ENCODE results near the gene SRGAP1. TPM values are rescaled to one million over a fixed set of nuclear protein-coding genes. Genes with fewer than 3 reads are reported as not detected.

The SRGAP1 gene
- total and polyA plus RNA-seq, 2 of the 4 experiments (the other 2 are of a cell fraction): 10.0 to 10.2 TPM

GRCh38 chr12:64083285-64084210, 239.0 kb downstream of the SRGAP1 start:
- Histone ChIP-seq H2BK5ac (ENCODE audit: low read depth, low read length, poor library complexity, severe bottlenecking) (peak overlapping the region; percentile 76), H4K91ac (ENCODE audit: insufficient read depth, low read depth, low read length) (no peak overlapping the region), H2BK20ac (ENCODE audit: low read depth, low read length) (peak overlapping the region; percentile 34; the same call in 1 of the 2 replicates), H4K5ac (ENCODE audit: low read depth, low read length) (no peak overlapping the region), H2BK120ac (ENCODE audit: low read depth, low read length) (peak overlapping the region; percentile 69; the same call in 1 of the 2 replicates), H3K4me3 (ENCODE audit: insufficient read depth, low read depth, low read length) (no peak overlapping the region), H3K14ac (replicated peaks; ENCODE audit: low read depth, low read length) (no peak overlapping the region), H3K56ac (ENCODE audit: extremely low read depth, insufficient read depth, low read length) (peak overlapping the region; percentile 24; the same call in 1 of the 2 replicates), H3K79me1 (ENCODE audit: low read depth in 1 of 2, low read length in 2 of 2) (peaks cover 7 to 50% of the 10 kb centered on the region in 2 experiments), H3K27ac (ENCODE audit: insufficient read depth, low read length) (peak overlapping the region; percentile 26; the same call in 1 of the 2 replicates), H3K36me3 (ENCODE audit: control insufficient read depth, insufficient read depth, low read length) (peaks cover 19% of the 10 kb centered on the region), H2AFZ (replicated peaks; ENCODE audit: low read length, poor library complexity) (no peak overlapping the region), H4K8ac (ENCODE audit: low read depth in 2 of 2, low read length in 2 of 2) (peak overlapping the region; percentile 32 to 72; a peak in 2 of 4 replicates), H3K4me1 (ENCODE audit: control insufficient read depth, insufficient read depth, low read length) (peaks cover 21% of the 10 kb centered on the region), H3K23ac (ENCODE audit: low read depth, low read length) (no peak overlapping the region; the same call in 1 of the 2 replicates), H3K9me1 (ENCODE audit: insufficient read depth, low read length) (peaks cover 11% of the 10 kb centered on the region), H3K4me2 (ENCODE audit: low read depth, low read length) (peak overlapping the region; percentile 65; the same call in 1 of the 2 replicates), H2AK5ac (ENCODE audit: low read depth, low read length) (no peak overlapping the region), H2BK15ac (ENCODE audit: low read depth, low read length) (0 out of 3 replicates have a peak overlapping the region, but pooled peaks have one; percentile 61), H4K20me1 (ENCODE audit: insufficient read depth, low read length) (no peaks in the 10 kb centered on the region), H3K9ac (ENCODE audit: low read depth, low read length) (no peak overlapping the region), H3K27me3 (ENCODE audit: control insufficient read depth, insufficient read depth, low read length) (no peaks in the 10 kb centered on the region), H3K18ac (ENCODE audit: low read depth, low read length) (peak overlapping the region; percentile 25; the same call in 1 of the 2 replicates), H2AK9ac (replicated peaks; ENCODE audit: low read depth, low read length, poor library complexity) (no peak overlapping the region), H3K4ac (ENCODE audit: low read depth, low read length) (peak overlapping the region; percentile 82), H3K9me3 (ENCODE audit: control insufficient read depth, insufficient read depth, low read length) (no peaks in the 10 kb centered on the region)
- ChIA-PET CTCF (interaction anchor here (0.9 kb wide), 2 partner anchors 98 to 257 kb away, joined by 3 read pairs; no protein-coding TSS in a partner anchor), POLR2A (ENCODE audit: unreplicated experiment) (no interaction called here)
- intact Hi-C loops (cut with micrococcal nuclease) (loop anchor here (5.0 kb wide), 2 partner anchors 99 to 169 kb away; no protein-coding TSS in a partner anchor), dilution Hi-C loops (cut with HindIII; ENCODE audit: low sequenced_read_pairs, unreplicated experiment) (no loop called here), in situ Hi-C loops (cut with MboI; ENCODE audit: low sequenced_read_pairs) (no loop called here)
- WGBS, 2 experiments (ENCODE audit: extremely low coverage in 2 of 2, insufficient read length in 1 of 2): 8% methylated on average over 3 of the region's 6 CpGs; no CpG with 5 or more reads in 1 of the 2 experiments
- ATAC-seq (ENCODE audit: low read depth): peak; percentile 69
- BruUV-seq (replicated peaks): no TSS peak
- peak; percentile 95 for DNase-seq
- TF ChIP-seq CEBPB (IDR thresholded peaks at IDR 0.05; ENCODE audit: low read depth, low read length) (peak; percentile 78), MXI1 (IDR thresholded peaks at IDR 0.05; ENCODE audit: borderline replicate concordance, low read depth, low read length) (peak; percentile 87), RAD21 (IDR thresholded peaks at IDR 0.05; ENCODE audit: low read length) (no peak)
